Measurements from ENCODE around the gene ZIC5.
"Not testable (repeated sequence)": the region's sequence is repeated elsewhere in the genome, so short reads cannot be mapped to it uniquely, and the experiment has no call there.

ZIC5 gene

GRCh38 chr13:99959540-99960230, 11.9 kb downstream of the ZIC5 start:
- DNase-seq = no peak

- no peak for DNase-seq
Measured at GRCh38 chr13:99959127-99959539, 12.4 kb downstream of the ZIC5 start.

GRCh38 chr13:99958406-99959126, 13.0 kb downstream of the ZIC5 start:
- no peak for DNase-seq

GRCh38 chr13:99956473-99957349, 14.9 kb downstream of the ZIC5 start:
- no peak for DNase-seq

- DNase-seq = no peak
Measured at GRCh38 chr13:99955747-99956472, 15.7 kb downstream of the ZIC5 start.

GRCh38 chr13:99955107-99955746, 16.3 kb downstream of the ZIC5 start:
- DNase-seq = no peak

GRCh38 chr13:99953138-99953755, 18.3 kb downstream of the ZIC5 start:
- DNase-seq = no peak

- DNase-seq = not testable (repeated sequence)
Measured at GRCh38 chr13:99951666-99952065, 19.9 kb downstream of the ZIC5 start.

GRCh38 chr13:99949679-99950413, 21.7 kb downstream of the ZIC5 start:
- no peak for DNase-seq

- no peak for DNase-seq
Measured at GRCh38 chr13:99948907-99949678, 22.5 kb downstream of the ZIC5 start.

GRCh38 chr13:99948411-99948810, 23.2 kb downstream of the ZIC5 start:
- no peak for DNase-seq

GRCh38 chr13:99947666-99948065, 23.9 kb downstream of the ZIC5 start:
- no peak for DNase-seq

- not testable (repeated sequence) for DNase-seq
Measured at GRCh38 chr13:99945515-99945914, 26.1 kb downstream of the ZIC5 start.

- DNase-seq = no peak
Measured at GRCh38 chr13:99944606-99945005, 27.0 kb downstream of the ZIC5 start.

GRCh38 chr13:99944102-99944501, 27.5 kb downstream of the ZIC5 start:
- DNase-seq = no peak

- no peak for DNase-seq
Measured at GRCh38 chr13:99941911-99942310, 29.7 kb downstream of the ZIC5 start.

- peak; percentile 31 to 54 for DNase-seq
Measured at GRCh38 chr13:99941086-99941485, 30.5 kb downstream of the ZIC5 start.

- no peak for DNase-seq
Measured at GRCh38 chr13:99938635-99939034, 32.9 kb downstream of the ZIC5 start.

GRCh38 chr13:99935772-99936171, 35.8 kb downstream of the ZIC5 start:
- DNase-seq = no peak

GRCh38 chr13:99932912-99933311, 38.7 kb downstream of the ZIC5 start:
- no peak for DNase-seq
